Body of pancreas (tissue), 4 donors: ENCODE data around the gene MAVS. TPM values are rescaled to one million over a fixed set of nuclear protein-coding genes. Genes with fewer than 3 reads are reported as not detected.

Experiments used
- ATAC-seq: fragments of 150-250 bp; one replicate; pipeline ENCODE4 v1.9.1; 2016
- DNase-seq, 4 donors: peaks; one replicate each; pipeline ENCODE4 v3.0.0-alpha.2; 2019
- H3K27ac ChIP-seq, 4 donors: fragments of 200-600 bp; sonication (generic); 1 replicate in 3 of 4; 2 replicates in 1 of 4; pipeline versions ENCODE4 v1.5.1 to v1.6.1; 2016 to 2019; ENCODE audit warnings: mild to moderate bottlenecking in 1 of 4, mixed read lengths in 1 of 4, moderate library complexity in 1 of 4
- H3K27me3 ChIP-seq, 2 donors: fragments of 200-600 bp; sonication (generic); one replicate each; pipeline ENCODE4 v1.6.0; 2016; ENCODE audit warnings: mild to moderate bottlenecking in 1 of 2
- H3K36me3 ChIP-seq, 2 donors: fragments of 200-600 bp; sonication (generic); replicated peaks in 1 of 2; 2 replicates each; pipeline ENCODE4 v1.5.1; 2016; ENCODE audit warnings: low read depth in 2 of 2; ENCODE audit not compliant: insufficient read depth in 1 of 2
- H3K4me1 ChIP-seq: fragments of 200-600 bp; sonication (generic); one replicate; pipeline ENCODE4 v1.6.0; 2016
- H3K4me3 ChIP-seq, 2 donors: fragments of 200-600 bp; sonication (generic); 1 replicate in 1 of 2; 2 replicates in 1 of 2; pipeline ENCODE4 v1.5.1; 2016 to 2019
- H3K9me3 ChIP-seq, 3 donors: fragments of 200-600 bp; sonication (generic); 1 replicate in 2 of 3; 2 replicates in 1 of 3; pipeline ENCODE4 v1.5.1; 2016
- CTCF ChIP-seq, 7 experiments: fragments of 450-650 bp in 4 of 7; fragments of 200-600 bp in 3 of 7; sonication (generic) in 3 of 7; IDR thresholded peaks; one replicate each; pipeline ENCODE4 v1.5.1; 2016 to 2019; ENCODE audit warnings: antibody characterized with exemption in 7 of 7
- POLR2A ChIP-seq, 3 donors: fragments of 450-650 bp; IDR thresholded peaks; one replicate each; pipeline ENCODE4 v1.6.1; 2016; ENCODE audit warnings: antibody characterized with exemption in 3 of 3, mild to moderate bottlenecking in 2 of 3
- WGBS, 2 donors: methylation state at CpG; one replicate each; pipeline ENCODE4 v1.1.5; 2017; 5-methylcytosine and 5-hydroxymethylcytosine counted together
- intact Hi-C: fragments of 100-400 bp; cut with DNase I; formaldehyde crosslinking; loops from one replicate; pipeline ENCODE4 v1.15.1; 2023
- total RNA-seq, 2 donors: library from RNA; depleted of rRNA; stranded (reverse); fragments of >200 nt; gene quantifications; one replicate each; pipeline ENCODE4 v1.1.0, GENCODE V29; 2016

The MAVS gene
- total RNA-seq, 2 donors from 2014 or later = 21.5 to 24.4 TPM

- intact Hi-C loops = no loop called here
- no peak overlapping the region for H3K4me3 ChIP-seq
- TF ChIP-seq CTCF (IDR thresholded peaks at IDR 0.05) = no peak
- no peak for TF ChIP-seq POLR2A (IDR thresholded peaks at IDR 0.05)
- no peak overlapping the region for H3K27ac ChIP-seq
- H3K9me3 ChIP-seq = no peaks in the 10 kb centered on the region
- H3K36me3 ChIP-seq = peaks cover 16 to 46% of the 10 kb centered on the region in 2 donors
- H3K4me1 ChIP-seq = no peaks in the 10 kb centered on the region
- no peak for ATAC-seq
- DNase-seq = no peak
- H3K27me3 ChIP-seq = no peaks in the 10 kb centered on the region
- WGBS, 2 donors = 82 to 90% methylated on average over 12 to 14 of the region's 14 CpGs
Observed at GRCh38 chr20:3865152-3865886, 18.7 kb downstream of the MAVS start.

- DNase-seq (no peak), ATAC-seq (no peak)
- Histone ChIP-seq H3K27ac (no peak overlapping the region), H3K4me3 (no peak overlapping the region), H3K4me1 (no peaks in the 10 kb centered on the region), H3K9me3 (no peaks in the 10 kb centered on the region), H3K36me3 (peaks cover 16 to 43% of the 10 kb centered on the region in 2 donors), H3K27me3 (no peaks in the 10 kb centered on the region)
- WGBS, 2 donors = 89 to 98% methylated on average over 2 to 14 of the region's 14 CpGs
- intact Hi-C loops = no loop called here
- TF ChIP-seq POLR2A (IDR thresholded peaks at IDR 0.05) = no peak
- TF ChIP-seq CTCF (IDR thresholded peaks at IDR 0.05) = no peak
Observed at GRCh38 chr20:3865887-3866407, 19.3 kb downstream of the MAVS start.

- 85% methylated on average over 3 of the region's 3 CpGs; no CpG with 5 or more reads in 1 of the 2 donors for WGBS, 2 donors
- intact Hi-C loops = no loop called here
- Histone ChIP-seq H3K4me3 (no peak overlapping the region), H3K9me3 (no peaks in the 10 kb centered on the region), H3K4me1 (no peaks in the 10 kb centered on the region), H3K27me3 (no peaks in the 10 kb centered on the region), H3K27ac (no peak overlapping the region), H3K36me3 (peaks cover 12 to 38% of the 10 kb centered on the region in 2 donors)
- no peak for ATAC-seq
- DNase-seq = no peak
- TF ChIP-seq POLR2A (IDR thresholded peaks at IDR 0.05) = no peak
- no peak for TF ChIP-seq CTCF (IDR thresholded peaks at IDR 0.05)
Observed at GRCh38 chr20:3866464-3866863, 19.8 kb downstream of the MAVS start.

- no peaks in the 10 kb centered on the region for H3K9me3 ChIP-seq
- no peaks in the 10 kb centered on the region for H3K4me1 ChIP-seq
- no peaks in the 10 kb centered on the region for H3K27me3 ChIP-seq
- H3K4me3 ChIP-seq = no peak overlapping the region
- DNase-seq (no peak), ATAC-seq (no peak)
- no peak overlapping the region for H3K27ac ChIP-seq
- TF ChIP-seq CTCF (IDR thresholded peaks at IDR 0.05) = no peak
- no peak for TF ChIP-seq POLR2A (IDR thresholded peaks at IDR 0.05)
- intact Hi-C loops = no loop called here
- peaks cover 0 to 27% of the 10 kb centered on the region in 2 donors for H3K36me3 ChIP-seq
- WGBS, 2 donors = 82 to 100% methylated on average over 1 to 2 of the region's 2 CpGs
Observed at GRCh38 chr20:3867802-3868201, 21.2 kb downstream of the MAVS start.
